ENCODE results near the gene ATP13A1. TPM values are rescaled to one million over a fixed set of nuclear protein-coding genes. Genes with fewer than 3 reads are reported as not detected.
A peak's percentile ranks its signal among the peaks of the same experiment; 100 is the strongest.
"Not testable (repeated sequence)": the region's sequence is repeated elsewhere in the genome, so short reads cannot be mapped to it uniquely, and the experiment has no call there.

The ATP13A1 gene
- total RNA-seq: 10 to 100 TPM; 23.6 to 62.1 TPM

DNA sequence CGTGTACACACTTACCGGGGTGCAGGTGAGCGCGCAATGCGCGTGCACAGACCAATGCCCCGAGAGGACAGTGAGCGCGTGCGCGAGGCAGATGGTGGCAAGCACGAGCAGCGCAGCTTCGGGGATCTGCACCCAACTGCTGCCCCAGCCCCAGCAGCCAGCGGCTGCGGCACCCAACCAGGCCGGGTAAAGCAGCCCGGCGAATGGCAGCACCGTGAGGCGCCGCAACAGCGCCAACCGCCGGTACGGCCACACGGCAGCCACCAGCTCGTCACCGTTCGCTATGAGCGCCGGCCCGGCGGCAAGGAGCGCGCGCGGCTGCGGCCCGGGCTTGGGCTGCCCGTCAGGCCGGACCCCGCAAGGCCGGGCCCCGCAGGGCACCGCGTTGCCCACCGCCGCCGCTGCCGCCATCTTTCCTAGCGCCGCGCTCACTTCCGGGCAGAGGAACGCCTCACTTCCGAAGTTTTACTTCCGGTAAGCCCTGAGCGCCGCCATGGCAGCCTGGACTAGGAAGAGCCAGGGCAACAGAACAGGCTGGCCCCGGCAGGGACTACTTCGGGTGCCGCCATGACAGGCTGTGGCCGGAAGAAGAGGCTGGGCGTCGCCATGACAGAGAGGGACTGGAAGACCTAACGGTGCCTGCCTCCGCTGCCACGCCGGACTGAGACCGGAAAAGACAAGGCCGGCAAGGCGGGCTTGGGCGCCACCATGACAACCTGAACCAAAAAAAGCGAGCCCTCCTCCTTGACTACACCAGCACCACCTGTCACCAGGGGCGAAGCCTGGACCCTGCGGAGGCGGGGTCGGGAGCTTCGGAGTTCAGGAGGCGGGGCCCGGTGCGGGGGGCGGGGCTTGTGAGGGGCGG lies at the start of gene ATP13A1:
TSS of gene ATP13A1 (minus strand) at position 421 of the 865 bp plus-strand sequence. CDS start at position 411, 10 bp downstream.
- DNase-seq (ENCODE audit: low spot score): peak; percentile 97
- H3K36me3 ChIP-seq: peaks cover 17% of the 10 kb centered on the region
- TF ChIP-seq, protein P1, sequence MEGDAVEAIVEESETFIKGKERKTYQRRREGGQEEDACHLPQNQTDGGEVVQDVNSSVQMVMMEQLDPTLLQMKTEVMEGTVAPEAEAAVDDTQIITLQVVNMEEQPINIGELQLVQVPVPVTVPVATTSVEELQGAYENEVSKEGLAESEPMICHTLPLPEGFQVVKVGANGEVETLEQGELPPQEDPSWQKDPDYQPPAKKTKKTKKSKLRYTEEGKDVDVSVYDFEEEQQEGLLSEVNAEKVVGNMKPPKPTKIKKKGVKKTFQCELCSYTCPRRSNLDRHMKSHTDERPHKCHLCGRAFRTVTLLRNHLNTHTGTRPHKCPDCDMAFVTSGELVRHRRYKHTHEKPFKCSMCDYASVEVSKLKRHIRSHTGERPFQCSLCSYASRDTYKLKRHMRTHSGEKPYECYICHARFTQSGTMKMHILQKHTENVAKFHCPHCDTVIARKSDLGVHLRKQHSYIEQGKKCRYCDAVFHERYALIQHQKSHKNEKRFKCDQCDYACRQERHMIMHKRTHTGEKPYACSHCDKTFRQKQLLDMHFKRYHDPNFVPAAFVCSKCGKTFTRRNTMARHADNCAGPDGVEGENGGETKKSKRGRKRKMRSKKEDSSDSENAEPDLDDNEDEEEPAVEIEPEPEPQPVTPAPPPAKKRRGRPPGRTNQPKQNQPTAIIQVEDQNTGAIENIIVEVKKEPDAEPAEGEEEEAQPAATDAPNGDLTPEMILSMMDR (IDR thresholded peaks at IDR 0.05): peak in 1 of 2 donors; percentile 38
- H3K9me3 ChIP-seq: no peaks in the 10 kb centered on the region
- peak within 1 kb of the TSS; percentile 92 to 95 for H3K27ac ChIP-seq
- peak within 1 kb of the TSS; percentile 83 to 98 for H3K4me3 ChIP-seq
- no peaks in the 10 kb centered on the region for H3K27me3 ChIP-seq
- peaks cover 0 to 27% of the 10 kb centered on the region in 2 donors for H3K4me1 ChIP-seq

DNA sequence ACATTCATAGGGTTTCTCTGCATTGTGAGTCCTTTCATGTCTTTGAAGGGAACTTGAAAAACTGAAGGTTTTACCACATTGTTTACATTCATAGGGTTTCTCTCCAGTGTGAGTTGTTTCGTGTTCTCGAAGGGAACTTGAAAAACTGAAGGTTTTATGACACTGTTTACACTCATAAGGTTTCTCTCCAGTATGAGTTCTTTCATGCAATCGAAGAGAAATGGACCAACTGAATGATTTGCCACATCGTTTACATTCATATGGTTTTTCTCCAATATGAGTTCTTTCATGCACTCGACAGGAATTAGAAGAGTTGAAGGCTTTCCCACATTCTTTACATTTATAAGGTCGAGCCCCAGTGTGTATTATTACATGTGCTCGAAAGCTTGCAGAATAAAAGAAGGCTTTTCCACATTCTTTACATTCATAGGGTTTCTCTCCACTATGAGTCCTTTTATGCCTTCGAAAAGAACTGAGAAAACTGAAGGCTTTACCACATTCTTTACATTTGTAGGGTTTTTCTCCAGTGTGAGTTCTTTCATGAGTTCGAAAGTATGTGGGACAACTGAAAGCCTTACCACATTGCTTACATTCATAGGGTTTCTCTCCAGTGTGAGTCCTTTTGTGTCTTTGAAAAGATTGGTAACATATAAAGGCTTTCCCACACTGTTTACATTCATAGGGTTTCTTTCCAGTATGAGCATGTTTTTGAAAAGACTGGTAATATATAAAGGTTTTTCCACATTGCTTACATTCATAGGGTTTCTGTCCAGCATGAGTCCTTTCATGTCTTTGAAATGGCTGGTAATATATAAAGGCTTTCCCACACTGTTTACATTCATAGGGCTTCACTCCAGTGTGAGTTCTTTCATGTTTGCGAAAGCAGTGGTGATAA lies 48.7 kb upstream of the ATP13A1 start:
- H3K4me1 ChIP-seq: no peaks in the 10 kb centered on the region
- DNase-seq (ENCODE audit: low spot score): no peak
- H3K9me3 ChIP-seq: peaks cover 75 to 100% of the 10 kb centered on the region in 2 donors
- peaks cover 50% of the 10 kb centered on the region for H3K36me3 ChIP-seq
- TF ChIP-seq, protein P1 (IDR thresholded peaks at IDR 0.05): no peak
- no peaks in the 10 kb centered on the region for H3K27me3 ChIP-seq
- H3K4me3 ChIP-seq: no peak overlapping the region
- H3K27ac ChIP-seq: no peak overlapping the region

- no peak for DNase-seq (ENCODE audit: low spot score)
- Histone ChIP-seq H3K27me3 (no peaks in the 10 kb centered on the region), H3K9me3 (peaks cover 73 to 100% of the 10 kb centered on the region in 2 donors), H3K27ac (no peak overlapping the region), H3K4me3 (no peak overlapping the region), H3K4me1 (no peaks in the 10 kb centered on the region), H3K36me3 (peaks cover 44% of the 10 kb centered on the region)
- TF ChIP-seq, protein P1 (IDR thresholded peaks at IDR 0.05): no peak
These were observed 47.9 kb upstream of the ATP13A1 start for GRCh38 chr19:19711306-19711933.

GRCh38 chr19:19710506-19710905 lies 47.0 kb upstream of the ATP13A1 start:
- TF ChIP-seq, protein P1 (IDR thresholded peaks at IDR 0.05): no peak
- Histone ChIP-seq H3K9me3 (peaks cover 66 to 100% of the 10 kb centered on the region in 2 donors), H3K4me1 (no peaks in the 10 kb centered on the region), H3K27ac (no peak overlapping the region), H3K4me3 (no peak overlapping the region), H3K27me3 (no peaks in the 10 kb centered on the region), H3K36me3 (peaks cover 38% of the 10 kb centered on the region)
- DNase-seq (ENCODE audit: low spot score): no peak

DNA sequence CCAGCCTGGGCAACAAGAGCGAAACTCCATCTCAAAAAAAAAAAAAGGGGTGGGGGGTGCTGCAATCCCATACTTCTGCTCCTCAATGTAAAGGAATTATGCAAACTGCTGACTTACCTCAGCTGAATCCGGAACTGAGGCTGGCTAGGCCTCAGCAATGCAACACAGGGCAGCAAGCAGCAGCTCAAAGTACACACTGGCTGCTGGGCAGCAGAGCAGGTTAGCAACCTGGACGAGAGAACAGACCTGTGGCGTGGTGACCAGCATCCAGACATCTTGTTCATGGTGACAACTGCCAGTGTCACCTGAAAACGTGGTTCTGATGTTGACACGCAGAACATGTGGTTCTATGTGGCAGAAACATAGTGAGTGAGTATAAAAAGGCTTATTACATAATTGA lies 41.4 kb upstream of the ATP13A1 start:
- Histone ChIP-seq H3K27me3 (no peaks in the 10 kb centered on the region), H3K4me1 (no peaks in the 10 kb centered on the region), H3K27ac (no peak overlapping the region), H3K36me3 (peaks cover 8% of the 10 kb centered on the region), H3K9me3 (peaks cover 23 to 77% of the 10 kb centered on the region in 2 donors), H3K4me3 (no peak overlapping the region)
- no peak for DNase-seq (ENCODE audit: low spot score)
- TF ChIP-seq, protein P1 (IDR thresholded peaks at IDR 0.05): no peak

DNA sequence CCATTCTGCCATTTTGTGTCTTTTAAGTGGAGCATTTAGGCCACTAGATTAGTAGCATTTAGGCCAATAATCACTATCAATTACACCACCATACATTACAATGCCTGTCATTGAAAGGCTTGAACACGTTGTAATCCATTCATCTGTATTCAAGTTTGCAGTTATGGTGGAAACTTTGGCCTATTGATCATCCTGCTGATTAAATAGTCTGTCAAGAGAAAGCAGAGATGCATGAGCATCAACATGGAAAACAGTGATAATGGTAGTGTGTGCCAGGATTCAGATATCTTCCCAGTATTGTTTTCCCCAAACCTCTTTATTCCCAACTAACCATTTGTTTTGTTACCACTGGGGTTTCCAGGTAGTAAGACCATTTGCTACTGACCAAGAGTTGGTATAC lies 37.0 kb upstream of the ATP13A1 start:
- H3K4me3 ChIP-seq; DNase-seq (ENCODE audit: low spot score); H3K4me1 ChIP-seq; H3K27ac ChIP-seq; H3K36me3 ChIP-seq; H3K27me3 ChIP-seq: not testable (repeated sequence)
- H3K9me3 ChIP-seq: peaks cover 0 to 44% of the 10 kb centered on the region in 2 donors
